SK-N-MC (cell line): ENCODE results near the gene BANP.

Experiments
- EZH2 ChIP-seq: fragments of 200-600 bp; sonication (generic); IDR thresholded peaks from one replicate; pipeline ENCODE4 v1.6.1; 2017; ENCODE audit warnings: antibody characterized with exemption
- POLR2AphosphoS5 ChIP-seq: IDR thresholded peaks from 2 replicates; pipeline ENCODE4 v1.6.1; 2012; ENCODE audit warnings: mild to moderate bottlenecking, low read depth, low read length, borderline replicate concordance

- TF ChIP-seq EZH2 (no peak), POLR2AphosphoS5 (no peak)
Measured at GRCh38 chr16:88002749-88003148, 51.5 kb downstream of the BANP start.
